ENCODE measurements around the gene ABHD15. TPM values are rescaled to one million over a fixed set of nuclear protein-coding genes. Genes with fewer than 3 reads are reported as not detected.

The ABHD15 gene
- total and polyA plus RNA-seq, 9 of the 15 experiments (the other 6 are each of a cell fraction or from before 2014, with no cell fraction given) = 0.85 to 4.2 (median 2.1) TPM

DNA sequence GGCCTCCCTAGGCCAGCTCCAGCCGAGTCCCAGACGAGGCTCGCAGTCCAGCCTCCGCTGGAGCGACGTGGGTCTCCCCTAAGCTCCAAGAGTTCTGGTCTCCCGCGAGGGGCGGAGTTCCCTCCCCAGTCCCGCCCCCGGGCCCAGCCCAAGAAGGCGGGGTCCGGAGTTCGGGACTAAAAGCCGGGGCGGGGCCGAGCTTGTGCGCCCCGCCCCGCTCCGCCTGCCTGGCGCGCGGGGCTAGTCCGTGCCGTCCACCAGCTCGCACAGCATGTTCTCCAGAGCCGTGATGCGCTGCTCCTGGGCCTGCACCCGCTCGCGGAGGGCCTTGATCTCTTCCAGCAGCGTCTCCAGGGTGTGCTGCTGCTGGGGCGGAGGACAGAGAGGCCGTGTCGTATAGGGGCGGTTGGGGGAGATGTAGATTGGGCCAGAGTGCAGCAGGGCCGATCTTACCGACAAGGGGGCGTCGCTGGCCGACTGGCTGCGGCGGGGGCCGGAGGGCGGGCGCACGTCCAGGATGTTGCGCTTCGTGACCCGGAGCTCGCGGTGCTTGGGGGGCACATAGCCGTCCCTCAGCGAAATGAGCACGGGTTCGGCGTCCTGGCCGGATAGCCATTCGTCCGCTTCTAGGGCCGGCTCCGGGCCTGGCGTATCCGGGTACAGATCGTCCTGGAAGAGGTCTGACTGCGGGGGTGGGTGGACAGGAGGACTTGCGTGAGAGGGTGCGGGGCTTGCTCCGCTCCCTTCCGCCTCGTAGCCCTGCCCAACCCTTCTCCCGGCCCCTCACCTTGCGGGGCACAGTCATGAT lies 48.9 kb upstream of the ABHD15 start (continued):
- TF ChIP-seq CBX8 (IDR thresholded peaks at IDR 0.05; ENCODE audit: borderline replicate concordance, extremely low read depth, low read depth, low read length, poor library complexity, severe bottlenecking) (no peak), PRPF4 (IDR thresholded peaks at IDR 0.05; ENCODE audit: insufficient read depth, low read depth, low read length, poor library complexity, severe bottlenecking) (no peak), ZNF695 (CRISPR knock-in tag; IDR thresholded peaks at IDR 0.05) (no peak), YBX1 (IDR thresholded peaks at IDR 0.05) (no peak), ZC3H8 (IDR thresholded peaks at IDR 0.05) (no peak), DPF2 (IDR thresholded peaks at IDR 0.05) (no peak), POLR2A (conservative IDR thresholded peaks at IDR 0.05) (0 out of 2 replicates have a peak, but pooled peaks have one; percentile 30), PHF21A (IDR thresholded peaks at IDR 0.05; ENCODE audit: borderline replicate concordance, low read depth) (no peak), ZNF445 (CRISPR knock-in tag; IDR thresholded peaks at IDR 0.05; ENCODE audit: low read depth) (no peak), KLF13 (tag; IDR thresholded peaks at IDR 0.05; ENCODE audit: borderline replicate concordance, low read depth) (no peak), NEUROD1 (IDR thresholded peaks at IDR 0.05; ENCODE audit: borderline replicate concordance, low read depth, low read length, partially characterized antibody) (no peak), MAZ (CRISPR knock-in tag; conservative IDR thresholded peaks at IDR 0.05 in 1 of 2, IDR thresholded peaks at IDR 0.05 in 1 of 2) (peak; percentile 45 to 51; a peak in 3 of 4 replicates), POLR2AphosphoS5 (IDR thresholded peaks at IDR 0.05; ENCODE audit: control insufficient read depth, insufficient read depth, low read depth, low read length) (no peak), HNRNPK (IDR thresholded peaks at IDR 0.05; ENCODE audit: low read depth, low read length, poor library complexity, severe bottlenecking) (no peak)
- TF ChIP-seq, protein P1, sequence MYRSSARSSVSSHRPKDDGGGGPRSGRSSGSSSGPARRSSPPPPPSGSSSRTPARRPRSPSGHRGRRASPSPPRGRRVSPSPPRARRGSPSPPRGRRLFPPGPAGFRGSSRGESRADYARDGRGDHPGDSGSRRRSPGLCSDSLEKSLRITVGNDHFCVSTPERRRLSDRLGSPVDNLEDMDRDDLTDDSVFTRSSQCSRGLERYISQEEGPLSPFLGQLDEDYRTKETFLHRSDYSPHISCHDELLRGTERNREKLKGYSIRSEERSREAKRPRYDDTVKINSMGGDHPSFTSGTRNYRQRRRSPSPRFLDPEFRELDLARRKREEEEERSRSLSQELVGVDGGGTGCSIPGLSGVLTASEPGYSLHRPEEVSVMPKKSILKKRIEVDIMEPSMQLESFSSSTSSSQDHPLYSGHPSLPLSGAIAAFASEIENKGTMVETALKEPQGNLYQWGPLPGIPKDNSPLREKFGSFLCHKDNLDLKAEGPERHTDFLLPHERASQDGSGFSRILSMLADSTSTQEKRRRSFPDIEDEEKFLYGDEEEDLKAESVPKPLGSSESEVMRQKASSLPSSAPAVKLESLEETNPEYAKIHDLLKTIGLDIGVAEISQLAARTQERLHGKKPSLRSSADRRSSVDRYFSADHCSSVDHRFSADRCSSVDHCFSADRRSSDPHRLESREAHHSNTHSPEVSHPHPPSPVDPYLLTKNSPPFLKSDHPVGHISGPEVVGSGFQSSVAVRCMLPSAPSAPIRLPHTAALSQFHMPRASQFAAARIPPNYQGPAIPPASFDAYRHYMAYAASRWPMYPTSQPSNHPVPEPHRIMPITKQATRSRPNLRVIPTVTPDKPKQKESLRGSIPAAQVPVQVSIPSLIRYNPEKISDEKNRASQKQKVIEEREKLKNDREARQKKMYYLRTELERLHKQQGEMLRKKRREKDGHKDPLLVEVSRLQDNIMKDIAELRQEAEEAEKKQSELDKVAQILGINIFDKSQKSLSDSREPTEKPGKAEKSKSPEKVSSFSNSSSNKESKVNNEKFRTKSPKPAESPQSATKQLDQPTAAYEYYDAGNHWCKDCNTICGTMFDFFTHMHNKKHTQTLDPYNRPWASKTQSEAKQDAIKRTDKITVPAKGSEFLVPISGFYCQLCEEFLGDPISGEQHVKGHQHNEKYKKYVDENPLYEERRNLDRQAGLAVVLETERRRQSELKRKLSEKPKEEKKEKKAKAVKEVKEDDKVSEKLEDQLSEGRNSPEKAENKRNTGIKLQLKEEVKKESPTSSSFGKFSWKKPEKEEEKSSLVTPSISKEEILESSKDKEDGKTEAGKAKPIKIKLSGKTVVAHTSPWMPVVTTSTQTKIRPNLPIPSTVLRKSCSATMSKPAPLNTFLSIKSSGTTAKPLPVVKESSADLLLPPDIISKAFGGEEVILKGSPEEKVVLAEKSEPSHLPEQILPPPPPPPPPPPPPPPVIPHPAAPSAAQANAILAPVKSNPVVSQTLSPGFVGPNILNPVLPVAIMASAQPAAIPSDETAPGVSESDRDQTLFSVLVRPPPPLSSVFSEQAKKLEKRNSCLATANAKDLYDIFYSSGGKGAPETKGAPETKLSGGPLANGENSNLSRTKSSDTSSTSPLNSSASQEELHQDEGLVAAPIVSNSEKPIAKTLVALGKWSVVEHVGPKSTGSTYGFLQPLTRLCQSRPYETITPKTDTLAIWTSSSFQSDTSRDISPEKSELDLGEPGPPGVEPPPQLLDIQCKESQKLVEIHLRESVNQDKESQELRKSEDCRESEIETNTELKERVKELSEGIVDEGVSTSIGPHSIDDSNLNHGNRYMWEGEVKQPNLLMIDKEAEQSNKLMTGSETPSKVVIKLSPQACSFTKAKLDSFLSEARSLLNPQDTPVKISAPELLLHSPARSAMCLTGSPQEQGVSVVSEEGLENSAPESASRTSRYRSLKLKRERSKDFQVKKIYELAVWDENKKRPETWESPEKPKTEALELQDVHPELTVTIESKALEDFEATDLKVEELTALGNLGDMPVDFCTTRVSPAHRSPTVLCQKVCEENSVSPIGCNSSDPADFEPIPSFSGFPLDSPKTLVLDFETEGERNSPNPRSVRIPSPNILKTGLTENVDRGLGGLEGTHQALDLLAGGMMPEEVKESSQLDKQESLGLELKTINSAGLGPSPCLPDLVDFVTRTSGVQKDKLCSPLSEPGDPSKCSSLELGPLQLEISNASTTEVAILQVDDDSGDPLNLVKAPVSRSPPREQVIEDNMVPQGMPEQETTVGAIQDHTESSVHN (IDR thresholded peaks at IDR 0.05; ENCODE audit: borderline replicate concordance in 1 of 2, low read depth in 1 of 2) = no peak
- TF ChIP-seq, protein P2, sequence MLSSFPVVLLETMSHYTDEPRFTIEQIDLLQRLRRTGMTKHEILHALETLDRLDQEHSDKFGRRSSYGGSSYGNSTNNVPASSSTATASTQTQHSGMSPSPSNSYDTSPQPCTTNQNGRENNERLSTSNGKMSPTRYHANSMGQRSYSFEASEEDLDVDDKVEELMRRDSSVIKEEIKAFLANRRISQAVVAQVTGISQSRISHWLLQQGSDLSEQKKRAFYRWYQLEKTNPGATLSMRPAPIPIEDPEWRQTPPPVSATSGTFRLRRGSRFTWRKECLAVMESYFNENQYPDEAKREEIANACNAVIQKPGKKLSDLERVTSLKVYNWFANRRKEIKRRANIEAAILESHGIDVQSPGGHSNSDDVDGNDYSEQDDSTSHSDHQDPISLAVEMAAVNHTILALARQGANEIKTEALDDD (IDR thresholded peaks at IDR 0.05) = no peak
- TF ChIP-seq, protein P3, sequence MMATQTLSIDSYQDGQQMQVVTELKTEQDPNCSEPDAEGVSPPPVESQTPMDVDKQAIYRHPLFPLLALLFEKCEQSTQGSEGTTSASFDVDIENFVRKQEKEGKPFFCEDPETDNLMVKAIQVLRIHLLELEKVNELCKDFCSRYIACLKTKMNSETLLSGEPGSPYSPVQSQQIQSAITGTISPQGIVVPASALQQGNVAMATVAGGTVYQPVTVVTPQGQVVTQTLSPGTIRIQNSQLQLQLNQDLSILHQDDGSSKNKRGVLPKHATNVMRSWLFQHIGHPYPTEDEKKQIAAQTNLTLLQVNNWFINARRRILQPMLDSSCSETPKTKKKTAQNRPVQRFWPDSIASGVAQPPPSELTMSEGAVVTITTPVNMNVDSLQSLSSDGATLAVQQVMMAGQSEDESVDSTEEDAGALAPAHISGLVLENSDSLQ (IDR thresholded peaks at IDR 0.05) = no peak
